Measurements from ENCODE around the gene RALBP1. TPM values are rescaled to one million over a fixed set of nuclear protein-coding genes. Genes with fewer than 3 reads are reported as not detected.

The RALBP1 gene
- total RNA-seq, 2 donors from 2014 or later = 41.2 to 42.1 TPM

GRCh38 chr18:9535430-9535991 lies 60.2 kb downstream of the RALBP1 start:
- ATAC-seq (peak; percentile 41 to 59), DNase-seq (no peak)
- intact Hi-C loops (cut with DNase I) = no loop called here

DNA sequence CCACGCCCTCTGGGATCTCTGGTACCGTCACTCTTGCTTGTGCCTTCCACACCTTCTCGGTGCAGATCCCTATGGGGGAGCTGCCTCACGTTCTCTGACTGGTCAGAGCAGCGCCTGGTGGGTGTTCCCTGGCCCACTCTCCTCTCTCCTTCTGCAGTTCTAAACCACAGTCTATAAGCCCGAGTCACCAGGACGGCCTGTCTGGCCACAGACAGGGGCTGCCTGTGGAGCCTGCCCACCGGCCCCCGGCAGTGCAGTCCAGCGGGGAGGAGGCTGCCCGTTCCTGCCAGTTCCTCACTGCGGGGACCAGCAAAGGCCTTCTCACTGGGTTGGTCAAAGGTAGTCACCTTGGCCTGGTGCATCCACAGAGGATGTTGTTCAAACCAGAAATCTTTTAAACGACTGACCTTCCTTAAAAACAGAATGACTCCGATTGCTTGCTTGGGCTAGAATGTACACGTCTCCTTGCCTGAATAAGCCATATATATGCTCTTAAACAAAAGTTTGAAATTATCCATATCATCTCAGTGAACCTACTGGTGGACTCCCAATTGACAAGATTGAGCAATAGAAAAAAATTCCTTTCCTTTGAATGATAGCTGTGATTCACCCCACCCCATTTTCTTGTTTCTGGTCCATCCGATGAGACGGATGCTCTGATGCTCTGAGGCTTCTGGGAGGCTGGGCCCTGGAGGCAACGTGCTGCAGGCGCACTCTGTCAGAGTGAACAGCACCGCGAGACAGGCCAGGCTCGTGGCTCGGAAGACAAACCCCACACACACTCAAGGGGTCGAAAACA lies 61.2 kb downstream of the RALBP1 start:
- no peak for DNase-seq
- intact Hi-C loops (cut with DNase I) = no loop called here
- no peak for ATAC-seq

DNA sequence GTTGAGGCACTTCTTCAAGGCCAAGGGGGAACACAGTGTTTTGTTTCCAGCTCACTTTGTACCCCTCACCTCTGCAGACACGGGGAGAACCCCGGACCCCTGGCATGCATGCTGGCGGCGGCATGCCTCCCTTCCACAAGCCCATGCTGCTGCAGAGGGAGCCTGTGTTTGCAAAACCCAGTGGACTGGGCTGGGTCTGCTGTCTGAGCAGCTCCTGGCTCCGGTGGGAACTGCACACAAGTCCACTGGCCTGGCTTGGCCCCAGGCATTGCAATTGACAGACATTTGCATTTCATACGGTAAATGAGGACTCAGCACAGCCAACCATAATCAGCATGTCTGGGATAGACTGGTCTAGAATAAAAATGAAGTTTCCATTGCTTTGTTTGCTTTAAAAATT lies 62.4 kb downstream of the RALBP1 start:
- intact Hi-C loops (cut with DNase I) = no loop called here
- ATAC-seq = no peak
- DNase-seq = no peak

DNA sequence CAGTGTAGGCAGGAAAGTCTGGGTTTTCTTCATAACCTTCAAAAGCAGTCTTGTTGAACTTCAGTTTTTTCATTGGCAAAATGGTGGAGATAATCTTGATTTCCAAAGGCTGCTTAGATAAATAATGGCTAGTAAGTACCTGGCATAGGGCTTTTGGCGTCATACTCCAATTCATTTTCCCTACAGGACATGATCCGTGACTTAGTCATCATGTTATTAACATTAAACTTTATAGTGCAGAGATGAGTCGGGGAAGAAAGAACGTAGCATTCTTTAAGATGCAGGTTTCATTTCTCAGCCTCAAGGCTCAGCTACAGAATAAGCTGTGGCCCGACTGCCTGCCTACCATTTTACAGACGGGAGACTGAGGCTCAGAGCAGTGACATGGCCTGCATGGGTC lies 64.0 kb downstream of the RALBP1 start:
- intact Hi-C loops (cut with DNase I) = no loop called here
- ATAC-seq (no peak), DNase-seq (no peak)

GRCh38 chr18:9539938-9540337 lies 64.6 kb downstream of the RALBP1 start:
- DNase-seq (no peak), ATAC-seq (no peak)
- intact Hi-C loops (cut with DNase I) = no loop called here

DNA sequence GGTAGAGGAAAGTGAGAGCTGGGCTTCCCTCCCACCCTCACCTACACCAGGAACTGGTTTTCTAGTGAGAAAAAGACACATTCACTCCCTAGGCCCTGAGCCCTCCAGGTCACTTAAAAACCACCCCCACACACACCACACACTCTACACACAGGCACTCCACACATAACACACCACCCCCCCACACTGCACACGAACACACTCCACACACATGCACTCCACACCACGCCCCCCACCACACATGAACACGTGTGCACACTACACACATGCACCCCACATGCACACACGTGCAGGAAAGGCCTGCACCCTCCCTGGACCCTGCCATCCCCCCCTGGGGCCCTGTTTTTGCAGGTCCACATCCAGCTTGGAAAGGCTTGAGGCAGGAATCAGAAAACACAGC lies 67.6 kb downstream of the RALBP1 start:
- ATAC-seq = peak in 1 of 2 donors; percentile 19
- DNase-seq = no peak
- intact Hi-C loops (cut with DNase I) = no loop called here

GRCh38 chr18:9545029-9545428 lies 69.7 kb downstream of the RALBP1 start:
- DNase-seq (no peak), ATAC-seq (no peak)
- intact Hi-C loops (cut with DNase I) = no loop called here

- intact Hi-C loops (cut with DNase I) = no loop called here
- ATAC-seq = no peak
- no peak for DNase-seq
Observed at GRCh38 chr18:9546468-9546867, 71.2 kb downstream of the RALBP1 start.

DNA sequence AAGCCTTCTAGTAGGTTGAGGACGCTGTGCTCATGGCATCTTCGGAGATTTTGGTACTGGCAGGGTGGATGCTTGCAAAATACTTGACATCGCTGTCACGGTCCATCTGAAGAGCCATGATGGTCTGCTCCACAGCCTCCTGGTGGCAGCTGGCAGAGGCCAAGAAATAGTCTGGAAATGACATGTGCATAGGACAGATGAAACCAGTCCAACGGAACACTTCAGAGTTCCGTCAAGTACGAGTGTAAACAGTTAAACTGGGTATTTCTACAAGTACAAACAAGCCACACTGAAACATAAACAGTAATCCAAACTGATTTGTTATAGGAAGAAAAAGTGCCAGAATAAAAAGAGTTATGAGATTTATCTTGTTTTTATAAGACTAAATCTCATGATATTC lies 72.5 kb downstream of the RALBP1 start:
- ATAC-seq (no peak), DNase-seq (no peak)
- intact Hi-C loops (cut with DNase I) = no loop called here

GRCh38 chr18:9549405-9549804 lies 74.1 kb downstream of the RALBP1 start:
- DNase-seq (no peak), ATAC-seq (peak in 1 of 2 donors; percentile 12)
- intact Hi-C loops (cut with DNase I) = no loop called here

DNA sequence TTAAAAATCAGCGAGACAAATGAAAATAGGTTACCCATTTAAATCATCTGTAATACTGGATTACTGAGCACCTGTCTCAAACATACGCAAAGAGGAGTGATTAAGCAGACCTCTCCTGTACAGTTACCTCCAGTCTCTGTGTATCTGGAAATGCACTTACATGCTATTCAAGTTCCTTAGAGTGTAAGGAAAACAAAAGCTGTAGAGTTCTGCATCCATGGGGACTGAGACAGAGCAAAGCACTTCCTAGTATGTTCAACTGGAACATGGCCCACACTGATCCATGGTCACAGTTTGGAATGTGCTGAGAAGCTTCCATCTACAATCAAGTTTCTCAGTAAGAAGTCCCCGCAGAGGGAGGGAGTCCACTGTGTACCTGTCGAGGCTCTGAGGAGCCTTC lies 75.1 kb downstream of the RALBP1 start:
- no peak for DNase-seq
- intact Hi-C loops (cut with DNase I) = no loop called here

DNA sequence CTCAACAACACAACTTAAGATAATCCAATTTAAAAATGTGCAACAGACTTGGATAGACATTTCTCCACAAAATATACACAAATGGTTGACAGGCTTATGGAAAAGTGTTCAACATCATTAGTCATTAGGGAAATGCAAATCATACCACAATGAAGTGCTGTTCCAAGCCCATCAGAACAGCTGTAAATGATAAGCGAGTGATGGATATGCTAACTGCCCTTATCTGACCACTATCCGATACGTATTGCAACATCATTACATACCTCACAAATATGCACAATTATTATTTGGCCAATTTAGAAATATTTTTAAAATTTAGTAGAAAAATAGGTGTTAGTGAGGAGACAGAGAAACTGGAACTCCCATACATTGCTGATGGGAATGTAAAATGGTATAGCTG lies 76.9 kb downstream of the RALBP1 start:
- ATAC-seq (peak in 1 of 2 donors; percentile 20), DNase-seq (no peak)
- intact Hi-C loops (cut with DNase I) = no loop called here

More for the DNA sequence above, 75.1 kb downstream of the RALBP1 start:
- no peak for ATAC-seq

DNA sequence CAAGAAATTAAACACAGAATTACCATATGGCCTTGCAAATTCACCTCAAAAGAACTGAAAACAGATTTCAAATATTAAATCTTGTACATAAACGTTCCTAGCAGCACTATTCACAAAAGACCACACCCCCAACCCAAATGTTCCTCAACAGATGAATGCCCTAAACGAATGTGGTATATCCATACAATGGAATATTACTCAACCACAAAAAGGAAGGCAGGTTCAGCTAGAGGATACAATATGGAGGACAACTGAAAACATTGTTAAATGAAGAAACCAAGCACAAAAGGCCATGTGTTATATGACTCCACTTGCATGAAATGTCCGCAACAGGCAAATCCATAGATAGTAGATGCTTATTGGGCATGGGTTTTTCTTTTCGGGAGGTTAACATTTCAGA lies 77.3 kb downstream of the RALBP1 start:
- DNase-seq (no peak), ATAC-seq (no peak)
- intact Hi-C loops (cut with DNase I) = no loop called here

DNA sequence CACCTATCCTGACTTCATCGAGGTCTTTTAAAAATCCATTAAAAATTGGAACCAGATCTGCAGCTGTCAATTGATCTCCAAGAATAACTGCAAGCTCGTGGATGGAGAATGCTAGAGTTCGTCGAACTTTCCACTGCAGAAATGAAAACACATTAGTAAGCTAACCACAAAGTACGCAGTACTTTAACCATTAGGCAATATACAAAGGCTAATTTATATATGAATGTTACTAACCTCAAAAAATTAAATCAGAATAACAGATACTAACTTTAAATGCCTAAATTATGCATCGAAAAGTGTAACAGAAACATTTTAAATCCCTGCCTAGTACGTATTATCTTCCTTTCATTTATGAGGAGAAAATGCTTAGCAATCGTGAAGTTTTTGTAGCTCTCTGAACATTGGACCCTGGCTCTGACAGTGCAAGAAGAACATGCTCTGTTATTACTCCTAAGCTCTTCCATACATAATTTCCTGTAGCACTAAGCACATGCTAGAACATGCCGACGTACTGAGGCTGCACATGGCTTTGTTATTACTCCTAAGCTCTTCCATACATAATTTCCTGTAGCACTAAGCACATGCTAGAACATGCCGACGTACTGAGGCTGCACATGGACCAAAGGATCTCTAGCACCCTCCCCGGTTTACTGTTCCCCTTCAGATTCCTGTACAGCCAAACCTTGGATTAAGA lies 82.1 kb downstream of the RALBP1 start:
- ATAC-seq (no peak), DNase-seq (no peak)
- intact Hi-C loops (cut with DNase I) = no loop called here

DNA sequence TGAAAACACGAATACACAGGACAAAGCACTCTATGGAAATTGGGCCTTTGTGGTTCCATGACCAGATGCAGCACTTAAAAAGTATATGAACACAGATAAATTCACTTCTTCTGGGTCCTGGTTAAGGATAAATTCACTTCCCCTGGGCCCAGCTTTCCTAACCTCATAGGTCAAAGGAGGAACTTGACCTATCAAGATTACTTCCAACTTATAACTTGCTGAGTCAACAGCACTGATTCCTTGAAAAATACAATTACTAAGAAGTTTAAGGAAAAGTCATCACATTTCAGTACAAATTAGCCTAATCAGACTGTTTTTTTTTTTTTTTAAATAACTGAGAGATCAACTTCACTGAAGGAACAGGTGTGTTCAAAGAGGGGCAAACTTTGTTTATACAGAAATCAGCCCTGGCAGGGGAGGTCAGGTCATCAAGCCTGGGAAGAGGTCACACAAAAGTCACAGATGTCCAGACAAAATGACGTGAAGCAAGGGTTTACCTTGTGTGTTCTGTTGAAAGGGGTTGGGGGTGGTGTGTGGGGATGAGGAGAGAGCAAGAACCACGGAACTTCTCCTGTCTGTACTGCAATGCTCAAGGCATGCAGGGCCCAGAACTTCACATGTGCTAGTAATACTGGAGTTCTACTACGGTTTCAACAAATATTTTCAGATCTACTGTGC lies 83.2 kb downstream of the RALBP1 start:
- intact Hi-C loops (cut with DNase I) = no loop called here
- DNase-seq = no peak
- no peak for ATAC-seq

- no peak for ATAC-seq
- intact Hi-C loops (cut with DNase I) = no loop called here
- DNase-seq = no peak
Observed at GRCh38 chr18:9559253-9559652, 83.9 kb downstream of the RALBP1 start.

GRCh38 chr18:9561759-9562158 lies 86.4 kb downstream of the RALBP1 start:
- DNase-seq = no peak
- intact Hi-C loops (cut with DNase I) = no loop called here
- ATAC-seq = peak in 1 of 2 donors; percentile 37

DNA sequence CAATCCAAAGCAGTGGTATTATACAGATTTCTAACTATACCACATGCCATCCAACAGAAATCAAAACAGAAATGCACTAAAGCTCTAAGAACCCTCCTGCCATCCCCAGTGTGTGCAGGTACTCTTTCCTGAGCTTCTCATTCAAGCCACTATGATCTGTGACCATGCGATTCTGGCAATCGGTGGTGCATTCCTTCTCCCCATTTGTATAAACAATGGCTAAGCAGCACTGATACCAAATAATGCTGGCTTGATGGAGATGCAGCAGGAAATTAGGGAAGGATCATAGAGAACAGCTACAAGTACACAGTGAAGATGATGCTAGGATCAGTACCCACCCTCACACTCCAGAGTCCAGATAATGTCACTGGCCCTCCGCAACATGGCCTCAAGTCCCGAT lies 87.3 kb downstream of the RALBP1 start:
- no peak for ATAC-seq
- DNase-seq = no peak
- intact Hi-C loops (cut with DNase I) = no loop called here

DNA sequence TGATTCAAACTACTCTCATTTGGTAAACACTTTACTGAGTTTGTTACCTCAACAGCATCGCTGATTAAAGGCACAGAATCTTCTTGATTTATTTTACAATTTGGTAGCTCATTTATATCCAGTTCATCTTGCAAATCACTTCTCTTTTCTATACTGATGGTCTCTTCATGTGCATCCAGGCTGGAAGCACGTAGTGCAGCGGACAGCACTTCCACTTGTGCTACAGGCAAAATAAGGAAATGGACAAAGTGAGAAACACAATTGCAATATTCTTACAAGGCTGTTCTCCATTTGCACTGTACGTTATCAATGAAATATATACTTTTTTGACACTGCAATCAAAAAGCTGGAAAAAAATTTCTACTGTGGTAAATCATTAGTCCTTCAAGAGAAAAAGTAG lies 88.0 kb downstream of the RALBP1 start:
- DNase-seq (no peak), ATAC-seq (peak in 1 of 2 donors; percentile 22)
- intact Hi-C loops (cut with DNase I) = no loop called here

DNA sequence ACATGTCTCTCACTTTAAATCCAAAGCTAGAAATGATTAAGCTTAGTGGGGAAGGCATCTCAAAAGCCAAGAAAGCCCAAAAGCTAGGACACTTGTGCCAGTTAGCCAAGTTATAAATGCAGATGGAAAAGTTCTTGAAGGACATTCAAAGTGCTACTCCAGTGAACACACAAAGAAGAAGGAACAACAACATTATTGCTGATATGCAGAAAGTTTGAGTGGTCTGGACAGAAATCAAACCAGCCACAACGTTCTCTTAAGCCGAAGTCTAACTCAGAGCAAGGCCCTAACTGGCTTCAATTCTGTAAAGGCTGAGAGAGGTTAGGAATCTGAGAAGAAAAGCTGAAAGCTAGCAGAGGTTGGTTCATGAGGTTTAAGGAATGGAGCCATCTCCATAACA lies 90.1 kb downstream of the RALBP1 start:
- DNase-seq (no peak), ATAC-seq (no peak)
- intact Hi-C loops (cut with DNase I) = no loop called here
